Gastroesophageal sphincter (tissue), 4 donors: ENCODE measurements around the gene SDK1. TPM values are rescaled to one million over a fixed set of nuclear protein-coding genes. Genes with fewer than 3 reads are reported as not detected.

Source experiments
- ATAC-seq: fragments of 150-250 bp; one replicate; pipeline ENCODE4 v1.9.1; 2016; ENCODE audit warnings: mild to moderate bottlenecking, moderate library complexity
- H3K27ac ChIP-seq, 4 donors: fragments of 200-600 bp; sonication (generic) in 3 of 4; 1 replicate in 3 of 4; 2 replicates in 1 of 4; pipeline ENCODE4 v1.5.1; 2016 to 2019
- H3K27me3 ChIP-seq: fragments of 200-600 bp; sonication (generic); one replicate; pipeline ENCODE4 v1.5.1; 2019
- H3K36me3 ChIP-seq, 2 donors: fragments of 200-600 bp; sonication (generic); one replicate each; pipeline ENCODE4 v1.5.1; 2019; ENCODE audit warnings: control low read depth in 1 of 2
- H3K4me1 ChIP-seq, 3 donors: fragments of 200-600 bp; sonication (generic); 1 replicate in 2 of 3; 2 replicates in 1 of 3; pipeline ENCODE4 v1.5.1; 2016 to 2019; ENCODE audit warnings: control low read depth in 2 of 3
- H3K4me3 ChIP-seq, 2 donors: fragments of 200-600 bp; sonication (generic); one replicate each; pipeline ENCODE4 v1.5.1; 2019; ENCODE audit warnings: mild to moderate bottlenecking in 1 of 2, moderate library complexity in 1 of 2
- H3K9me3 ChIP-seq, 3 donors: fragments of 200-600 bp; sonication (generic); one replicate each; pipeline ENCODE4 v1.5.1; 2017 to 2019; ENCODE audit warnings: control low read depth in 2 of 3
- EP300 ChIP-seq: sonication (generic); formaldehyde crosslinking; IDR thresholded peaks from one replicate; pipeline ENCODE4 v1.6.1; 2017; ENCODE audit warnings: antibody characterized with exemption, mild to moderate bottlenecking
- POLR2A ChIP-seq, 2 donors: fragments of 450-650 bp; IDR thresholded peaks; one replicate each; pipeline ENCODE4 v1.6.1; 2017; ENCODE audit warnings: antibody characterized with exemption in 2 of 2, mild to moderate bottlenecking in 2 of 2, moderate library complexity in 1 of 2
- POLR2AphosphoS5 ChIP-seq: sonication (generic); formaldehyde crosslinking; IDR thresholded peaks from one replicate; pipeline ENCODE4 v1.6.1; 2017; ENCODE audit warnings: antibody characterized with exemption
- WGBS, 2 donors: methylation state at CpG; one replicate each; pipeline ENCODE4 v1.1.5; 2018; ENCODE audit warnings: low coverage in 1 of 2; 5-methylcytosine and 5-hydroxymethylcytosine counted together
- total RNA-seq, 4 donors: library from RNA; depleted of rRNA; stranded (reverse); fragments of >200 nt; gene quantifications; one replicate each; pipeline ENCODE4 v1.1.0, GENCODE V29; 2016
- TF ChIP-seq, protein P1 (sequence below), 4 experiments: fragments of 200-600 bp in 2 of 4; fragments of 450-650 bp in 2 of 4; sonication (generic) in 1 of 4; IDR thresholded peaks; one replicate each; pipeline ENCODE4 v1.5.1; 2017 to 2019; ENCODE audit warnings: antibody characterized with exemption in 4 of 4, mild to moderate bottlenecking in 2 of 4, moderate library complexity in 2 of 4

The SDK1 gene
- total RNA-seq, 4 donors from 2014 or later: 6.1 to 13.6 (median 8.7) TPM

DNA sequence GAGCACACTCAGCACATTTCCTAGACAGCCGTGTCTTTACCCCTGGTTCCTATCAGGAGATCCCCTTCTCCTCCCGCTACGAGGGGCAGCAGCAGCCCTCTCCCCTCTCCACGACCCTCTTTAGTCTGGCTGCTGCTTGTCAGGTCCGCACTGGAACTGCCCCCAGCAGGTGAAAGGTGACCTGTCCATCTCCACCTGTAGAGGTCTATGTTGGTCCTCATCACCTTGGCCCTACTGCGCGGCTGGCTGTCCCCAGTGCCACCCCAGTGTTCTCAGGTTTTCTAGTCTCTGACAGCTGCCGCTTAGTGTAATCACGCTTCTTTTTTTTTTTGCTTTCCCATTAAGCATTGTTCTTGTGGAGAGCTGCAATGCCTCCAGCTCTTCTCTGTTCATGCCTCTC is 545.7 kb downstream of the SDK1 start:
- WGBS, 2 donors: 73 to 87% methylated on average over 6 to 9 of the region's 9 CpGs
- H3K4me3 ChIP-seq: no peak overlapping the region
- no peaks in the 10 kb centered on the region for H3K4me1 ChIP-seq
- H3K27me3 ChIP-seq: no peaks in the 10 kb centered on the region
- H3K9me3 ChIP-seq: no peaks in the 10 kb centered on the region
- TF ChIP-seq POLR2A (IDR thresholded peaks at IDR 0.05) (no peak), POLR2AphosphoS5 (no peak), EP300 (no peak)
- TF ChIP-seq, protein P1, sequence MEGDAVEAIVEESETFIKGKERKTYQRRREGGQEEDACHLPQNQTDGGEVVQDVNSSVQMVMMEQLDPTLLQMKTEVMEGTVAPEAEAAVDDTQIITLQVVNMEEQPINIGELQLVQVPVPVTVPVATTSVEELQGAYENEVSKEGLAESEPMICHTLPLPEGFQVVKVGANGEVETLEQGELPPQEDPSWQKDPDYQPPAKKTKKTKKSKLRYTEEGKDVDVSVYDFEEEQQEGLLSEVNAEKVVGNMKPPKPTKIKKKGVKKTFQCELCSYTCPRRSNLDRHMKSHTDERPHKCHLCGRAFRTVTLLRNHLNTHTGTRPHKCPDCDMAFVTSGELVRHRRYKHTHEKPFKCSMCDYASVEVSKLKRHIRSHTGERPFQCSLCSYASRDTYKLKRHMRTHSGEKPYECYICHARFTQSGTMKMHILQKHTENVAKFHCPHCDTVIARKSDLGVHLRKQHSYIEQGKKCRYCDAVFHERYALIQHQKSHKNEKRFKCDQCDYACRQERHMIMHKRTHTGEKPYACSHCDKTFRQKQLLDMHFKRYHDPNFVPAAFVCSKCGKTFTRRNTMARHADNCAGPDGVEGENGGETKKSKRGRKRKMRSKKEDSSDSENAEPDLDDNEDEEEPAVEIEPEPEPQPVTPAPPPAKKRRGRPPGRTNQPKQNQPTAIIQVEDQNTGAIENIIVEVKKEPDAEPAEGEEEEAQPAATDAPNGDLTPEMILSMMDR (IDR thresholded peaks at IDR 0.05): no peak
- no peaks in the 10 kb centered on the region for H3K36me3 ChIP-seq
- ATAC-seq: no peak
- H3K27ac ChIP-seq: no peak overlapping the region

DNA sequence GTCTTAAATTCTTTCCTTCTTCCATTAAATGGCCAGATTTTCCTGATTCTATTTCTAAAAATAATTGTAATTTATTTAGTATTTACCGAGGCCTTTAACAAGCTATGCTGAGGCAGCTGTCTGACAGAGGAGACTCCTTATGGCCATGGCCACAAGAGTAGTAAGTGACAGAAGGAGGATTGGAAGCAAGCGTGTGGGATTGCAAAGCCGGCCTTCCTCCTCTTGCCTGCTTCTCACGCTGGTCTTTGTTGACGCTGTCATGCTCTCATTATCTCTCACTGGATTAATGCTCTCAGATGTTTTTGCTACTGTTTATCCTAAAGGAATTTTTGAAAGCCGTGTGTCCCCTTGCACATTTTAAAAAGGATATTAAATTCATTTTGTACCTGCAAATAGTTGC is 546.3 kb downstream of the SDK1 start:
- no peaks in the 10 kb centered on the region for H3K9me3 ChIP-seq
- H3K4me3 ChIP-seq: no peak overlapping the region
- no peak for ATAC-seq
- H3K27ac ChIP-seq: no peak overlapping the region
- no peaks in the 10 kb centered on the region for H3K27me3 ChIP-seq
- no peaks in the 10 kb centered on the region for H3K4me1 ChIP-seq
- WGBS, 2 donors: 72 to 81% methylated on average over 6 of the region's 6 CpGs
- H3K36me3 ChIP-seq: no peaks in the 10 kb centered on the region
- TF ChIP-seq POLR2A (IDR thresholded peaks at IDR 0.05) (no peak), EP300 (no peak), POLR2AphosphoS5 (no peak)
- TF ChIP-seq, protein P1 (IDR thresholded peaks at IDR 0.05): no peak

DNA sequence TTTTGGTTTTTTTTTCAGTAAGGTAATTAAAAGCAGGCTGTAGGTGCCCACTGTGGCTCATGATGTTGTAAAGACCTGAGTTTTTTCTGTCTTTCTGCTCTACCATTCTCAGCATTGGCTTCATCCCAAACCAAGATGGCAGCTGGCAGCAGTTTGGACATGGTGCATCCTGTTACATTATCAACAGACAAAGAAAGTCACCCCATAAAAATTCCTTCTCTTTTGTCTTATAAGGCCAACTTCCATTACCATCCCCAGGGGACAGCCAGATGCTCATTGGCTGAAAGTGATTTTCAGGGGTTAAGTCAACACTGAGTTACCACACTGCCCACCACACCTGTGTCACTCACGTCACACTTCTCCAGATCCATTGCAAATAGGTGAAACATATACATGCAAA is 558.4 kb downstream of the SDK1 start:
- TF ChIP-seq EP300 (no peak), POLR2A (IDR thresholded peaks at IDR 0.05) (no peak)
- TF ChIP-seq, protein P1 (IDR thresholded peaks at IDR 0.05): no peak
- ATAC-seq: no peak
- no peak overlapping the region for H3K27ac ChIP-seq
- H3K4me3 ChIP-seq: no peak overlapping the region
- H3K9me3 ChIP-seq: no peaks in the 10 kb centered on the region
- H3K27me3 ChIP-seq: no peaks in the 10 kb centered on the region
- 90% methylated on average over 1 of the region's 1 CpG; no CpG with 5 or more reads in 1 of the 2 donors for WGBS, 2 donors
- peaks cover 0 to 13% (median 3%) of the 10 kb centered on the region in 3 donors for H3K4me1 ChIP-seq
- no peaks in the 10 kb centered on the region for H3K36me3 ChIP-seq

DNA sequence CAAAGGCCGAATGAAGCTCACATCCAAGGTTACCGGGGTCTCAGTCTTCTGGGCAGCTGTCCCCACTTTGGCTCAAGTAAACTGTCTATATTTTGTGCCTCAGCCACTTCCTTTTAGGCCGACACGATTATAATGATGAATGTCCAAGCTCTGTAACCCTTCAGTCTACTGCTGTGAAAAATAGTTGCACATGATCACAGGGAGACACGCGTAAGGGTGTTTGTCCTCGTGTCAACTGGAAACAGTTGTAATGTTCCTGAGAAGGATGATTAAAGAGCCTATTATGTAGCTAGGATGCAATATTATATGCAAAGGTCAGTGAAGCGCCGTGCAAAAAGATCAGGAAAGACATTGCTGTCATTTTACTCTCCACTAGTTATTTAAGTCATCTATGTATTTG is 559.9 kb downstream of the SDK1 start:
- no peak overlapping the region for H3K27ac ChIP-seq
- TF ChIP-seq POLR2AphosphoS5 (no peak), EP300 (no peak)
- TF ChIP-seq, protein P1 (IDR thresholded peaks at IDR 0.05): no peak
- ATAC-seq: no peak

DNA sequence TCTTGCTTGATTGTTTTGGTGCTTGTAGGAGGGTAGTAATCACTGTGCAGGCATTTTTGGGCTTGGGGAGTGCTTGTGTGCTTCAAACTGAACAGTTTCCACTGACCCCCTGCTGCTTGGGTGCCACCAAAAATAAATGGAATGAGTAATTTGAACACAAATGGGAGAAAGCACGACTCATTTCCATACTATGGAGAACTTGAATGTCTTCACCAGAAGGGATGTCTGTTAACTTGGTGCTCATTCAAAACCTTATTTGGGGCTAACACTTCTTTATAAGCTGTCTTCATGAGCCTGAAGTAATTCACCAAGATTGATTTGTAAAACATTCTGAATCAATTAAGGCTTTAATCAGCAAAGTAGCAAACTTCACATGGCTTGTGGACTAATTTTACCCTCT is 560.3 kb downstream of the SDK1 start:
- Histone ChIP-seq H3K4me1 (peaks cover 0 to 13% (median 3%) of the 10 kb centered on the region in 3 donors), H3K36me3 (no peaks in the 10 kb centered on the region), H3K27ac (peak overlapping the region in 1 of 4 donors; percentile 32), H3K9me3 (no peaks in the 10 kb centered on the region), H3K4me3 (no peak overlapping the region), H3K27me3 (no peaks in the 10 kb centered on the region)
- 44% methylated on average over 1 of the region's 1 CpG; no CpG with 5 or more reads in 1 of the 2 donors for WGBS, 2 donors
- TF ChIP-seq POLR2AphosphoS5: no peak
- TF ChIP-seq EP300: no peak
- TF ChIP-seq POLR2A (IDR thresholded peaks at IDR 0.05): no peak
- TF ChIP-seq, protein P1 (IDR thresholded peaks at IDR 0.05): no peak
- ATAC-seq: no peak

More for the DNA sequence above, 559.9 kb downstream of the SDK1 start:
- Histone ChIP-seq H3K27me3 (no peaks in the 10 kb centered on the region), H3K36me3 (no peaks in the 10 kb centered on the region), H3K9me3 (no peaks in the 10 kb centered on the region), H3K4me3 (no peak overlapping the region), H3K4me1 (peaks cover 0 to 13% (median 3%) of the 10 kb centered on the region in 3 donors)
- WGBS, 2 donors: 61 to 66% methylated on average over 9 of the region's 9 CpGs
